RWPE1 (cell line): Measurements from ENCODE around the gene CACNA2D3.

Source experiments
- CTCF ChIA-PET: fragments of 350-600 bp; sonication (Branson Sonifier 250); formaldehyde crosslinking; extraction: SDS; loops from one replicate; lab custom pipeline; 2021; lab: Yijun Ruan, JAX
- POLR2A ChIA-PET: fragments of 400-600 bp; formaldehyde crosslinking; extraction: SDS; loops from one replicate; lab custom pipeline; 2020; ENCODE audit warnings: antibody characterized with exemption; ENCODE audit not compliant: low non-redundant PET; lab: Yijun Ruan, JAX
- DNase-seq: peaks from one replicate; pipeline ENCODE4 v3.0.0; 2012; ENCODE audit warnings: low spot score
- H3K27ac ChIP-seq: fragments of 450-650 bp; 2 replicates; pipeline ENCODE4 v1.5.1; 2017
- CTCF ChIP-seq: fragments of 450-650 bp; conservative IDR thresholded peaks from 2 replicates; pipeline ENCODE4 v1.5.1; 2017; ENCODE audit warnings: low read depth, mild to moderate bottlenecking

The CACNA2D3 gene

GRCh38 chr3:54949491-54950044, 827.2 kb downstream of the CACNA2D3 start:
- H3K27ac ChIP-seq = peak overlapping the region; percentile 47; the same call in 1 of the 2 replicates
- DNase-seq = no peak
- CTCF ChIA-PET = no interaction called here
- no peak for TF ChIP-seq CTCF
- POLR2A ChIA-PET = no interaction called here

- TF ChIP-seq CTCF = no peak
- CTCF ChIA-PET = no interaction called here
- H3K27ac ChIP-seq = peak overlapping the region; percentile 55
- no peak for DNase-seq
- POLR2A ChIA-PET = no interaction called here
These were observed 828.1 kb downstream of the CACNA2D3 start for GRCh38 chr3:54950391-54951003.

DNA sequence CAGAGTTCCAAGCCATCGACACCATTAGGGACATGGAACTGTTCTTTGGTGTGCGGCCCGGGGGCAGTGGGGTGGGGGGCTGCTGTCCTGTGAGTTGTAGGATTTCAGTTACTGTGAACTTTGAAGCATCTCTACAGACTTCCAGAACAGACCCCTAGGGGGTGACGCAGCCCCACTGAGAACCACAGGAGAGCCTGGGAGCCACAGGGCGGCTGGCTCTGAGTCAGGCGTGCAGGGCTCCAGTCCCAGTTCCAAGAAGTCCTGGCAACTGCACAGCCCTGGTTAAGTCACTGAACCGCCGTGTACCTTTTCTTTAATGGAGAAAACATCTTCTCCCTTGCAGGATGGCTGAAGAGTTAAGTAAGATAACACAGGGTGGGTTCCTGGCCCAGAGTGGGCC, 829.1 kb downstream of the CACNA2D3 start:
- peak; percentile 37 for DNase-seq
- H3K27ac ChIP-seq = no peak overlapping the region
- CTCF ChIA-PET = no interaction called here
- peak; percentile 41 for TF ChIP-seq CTCF
- POLR2A ChIA-PET = no interaction called here

DNA sequence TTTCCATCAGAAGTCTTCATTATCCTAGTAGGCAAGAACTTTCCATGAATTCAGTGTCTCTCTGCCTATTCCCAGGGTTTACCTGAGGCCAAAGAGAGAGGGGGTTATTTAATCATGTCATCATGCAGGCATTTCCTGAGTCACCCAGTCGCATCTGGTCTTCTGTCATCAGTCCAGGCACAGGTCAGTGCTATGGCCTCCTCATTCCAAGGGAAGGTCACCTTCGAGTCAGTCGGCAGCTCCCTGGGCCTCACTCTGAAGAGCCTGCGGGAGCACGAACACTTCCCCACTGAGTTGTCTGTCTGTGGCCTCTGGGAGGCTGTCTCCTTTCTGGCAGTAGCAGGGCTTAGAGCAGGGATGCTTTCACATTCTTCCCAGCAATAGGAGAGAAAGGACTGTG, 831.7 kb downstream of the CACNA2D3 start:
- no peak overlapping the region for H3K27ac ChIP-seq
- ChIA-PET CTCF (no interaction called here), POLR2A (no interaction called here)
- TF ChIP-seq CTCF = no peak
- peak; percentile 20 for DNase-seq

DNA sequence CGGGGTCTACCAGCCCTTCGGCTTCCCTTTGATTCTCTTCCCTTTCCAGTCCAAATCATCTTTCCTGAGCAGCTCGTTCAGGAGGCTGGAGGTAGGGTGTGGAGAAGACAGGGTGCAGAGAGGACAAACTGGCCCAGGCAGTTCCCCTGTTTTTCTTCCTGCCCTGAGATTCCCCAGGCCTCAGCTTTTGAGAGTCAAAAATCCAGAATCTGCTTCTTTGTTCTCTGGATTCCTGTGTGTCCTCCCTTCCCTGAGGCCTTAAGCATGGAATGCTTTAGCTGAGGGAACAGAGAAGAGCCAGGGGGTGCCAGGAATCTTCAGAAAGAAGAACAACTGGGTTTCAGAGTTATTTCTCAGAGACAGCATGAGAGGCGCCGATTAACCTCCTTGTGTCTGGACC, 832.2 kb downstream of the CACNA2D3 start:
- TF ChIP-seq CTCF = no peak
- ChIA-PET POLR2A (no interaction called here), CTCF (no interaction called here)
- no peak for DNase-seq
- no peak overlapping the region for H3K27ac ChIP-seq

DNA sequence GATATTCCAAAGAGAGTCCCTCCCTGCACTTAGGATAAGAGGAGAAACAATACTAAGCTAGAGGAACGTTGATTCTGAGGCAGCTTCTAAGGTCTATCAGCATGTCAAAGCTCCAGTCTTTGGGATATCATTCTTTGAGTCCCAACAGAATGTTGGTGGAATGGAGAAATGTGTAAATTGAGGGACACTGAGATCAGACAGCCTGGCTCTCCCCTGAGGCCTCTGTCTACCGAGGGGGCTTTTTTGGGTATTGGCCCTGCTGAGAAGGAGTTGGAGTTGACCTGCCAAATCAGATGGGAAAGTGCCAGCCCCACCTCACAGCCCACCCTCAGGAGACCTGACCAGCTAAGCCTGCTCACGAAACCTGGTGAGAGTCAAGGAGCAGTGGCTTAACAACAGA, 833.1 kb downstream of the CACNA2D3 start:
- POLR2A ChIA-PET = no interaction called here

More for the DNA sequence above, 833.1 kb downstream of the CACNA2D3 start:
- no peak for TF ChIP-seq CTCF
- no peak for DNase-seq
- CTCF ChIA-PET = interaction anchor here (0.6 kb wide), 1 partner anchor 13 kb away, joined by 3 read pairs; no protein-coding TSS in a partner anchor
- no peak overlapping the region for H3K27ac ChIP-seq
